K562 (cell line): ENCODE results near the gene SLC9C2. TPM values are rescaled to one million over a fixed set of nuclear protein-coding genes. Genes with fewer than 3 reads are reported as not detected.

Source experiments
- ATAC-seq: fragments of 200-7000 bp; cut with Tn5 transposase; 3 replicates; pipeline ENCODE4 v1.9.1; 2020; ENCODE audit warnings: moderate library complexity
- BruUV-seq: library from RNA; stranded (reverse); fragments of 400-500 nt; replicated peaks from 2 replicates; lab custom pipeline; 2021; lab: Mats Ljungman, UMichigan
- CTCF ChIA-PET: fragments of 300-600 bp; formaldehyde crosslinking; extraction: SDS; loops from one replicate; lab custom pipeline; 2021; ENCODE audit warnings: low intra/inter-chr PET ratio; lab: Yijun Ruan, JAX
- POLR2A ChIA-PET: fragments of 300-600, 350-650 bp; sonication (Branson Sonifier 250); formaldehyde crosslinking; extraction: SDS; loops from one replicate; lab custom pipeline; 2021; ENCODE audit warnings: antibody characterized with exemption, inconsistent platforms; lab: Yijun Ruan, JAX
- DNase-seq, 4 experiments: peaks; one replicate each; pipeline versions ENCODE4 v3.0.0 to v3.0.0-alpha.2; 2011 to 2018; ENCODE audit warnings: low spot score in 3 of 4, mixed read lengths in 3 of 4; ENCODE audit errors: extremely low read depth in 1 of 4
- FAIRE-seq: peaks from 2 replicates; lab custom pipeline; 2011; peaks lifted over from hg19 to GRCh38; lab: Jason Lieb, UNC
- H2AFZ ChIP-seq: 2 replicates; pipeline ENCODE4 v1.6.0; 2011; ENCODE audit warnings: low read depth, low read length, control low read depth, inconsistent platforms
- H3K27ac ChIP-seq: fragments of 200-600 bp; 3 replicates; pipeline ENCODE4 v1.8.0; 2011; ENCODE audit warnings: low read depth, mild to moderate bottlenecking, control low read depth, inconsistent platforms, low read length, moderate library complexity, mixed read lengths; ENCODE audit errors: extremely low read depth
- H3K27me3 ChIP-seq, 2 experiments: fragments of 300-600 bp in 1 of 2; 2 replicates in 1 of 2; 3 replicates in 1 of 2; pipeline versions ENCODE4 v1.6.0 to v1.8.0; 2011; ENCODE audit warnings: inconsistent platforms in 2 of 2, low read length in 2 of 2, mild to moderate bottlenecking in 1 of 2, mixed read lengths in 1 of 2, moderate library complexity in 1 of 2; ENCODE audit not compliant: control insufficient read depth in 2 of 2, insufficient read depth in 2 of 2
- H3K36me3 ChIP-seq: fragments of 300-600 bp; 3 replicates; pipeline ENCODE4 v1.8.0; 2011; ENCODE audit warnings: mild to moderate bottlenecking, low read length, inconsistent platforms; ENCODE audit not compliant: control insufficient read depth, insufficient read depth
- H3K4me1 ChIP-seq, 2 experiments: fragments of 200-600 bp in 1 of 2; replicated peaks in 1 of 2; 2 replicates in 1 of 2; 3 replicates in 1 of 2; pipeline versions ENCODE4 v1.5.1 to v1.8.0; 2011; ENCODE audit warnings: inconsistent platforms in 2 of 2, low read length in 2 of 2, mild to moderate bottlenecking in 1 of 2, mixed read lengths in 1 of 2, moderate library complexity in 1 of 2; ENCODE audit not compliant: control insufficient read depth in 2 of 2, insufficient read depth in 2 of 2
- H3K4me2 ChIP-seq: 2 replicates; pipeline ENCODE4 v1.6.1; 2011; ENCODE audit warnings: low read length, control low read depth, inconsistent platforms, mixed read lengths; ENCODE audit not compliant: insufficient read depth
- H3K4me3 ChIP-seq: fragments of 200-600 bp; sonication (generic), shearing (Covaris generic); 2 replicates; pipeline ENCODE4 v1.5.1; 2016; ENCODE audit warnings: control low read depth, inconsistent platforms
- H3K79me2 ChIP-seq: fragments of 200-600 bp; 3 replicates; pipeline ENCODE4 v1.8.0; 2011; ENCODE audit warnings: low read length, inconsistent platforms; ENCODE audit not compliant: control insufficient read depth, insufficient read depth
- H3K9ac ChIP-seq, 2 experiments: 2 replicates each; pipeline versions ENCODE4 v1.6.0 to v1.6.1; 2011; ENCODE audit warnings: low read depth in 2 of 2, low read length in 2 of 2, control low read depth in 1 of 2, inconsistent platforms in 1 of 2, mild to moderate bottlenecking in 1 of 2, mixed read lengths in 1 of 2; ENCODE audit not compliant: insufficient read depth in 1 of 2
- H3K9me1 ChIP-seq: one replicate; pipeline ENCODE4 v1.6.0; 2011; ENCODE audit warnings: inconsistent platforms, mild to moderate bottlenecking, low read length, moderate library complexity; ENCODE audit not compliant: control insufficient read depth, insufficient read depth
- H3K9me3 ChIP-seq: replicated peaks from 2 replicates; pipeline ENCODE4 v1.5.1; 2011; ENCODE audit warnings: low read depth, low read length, inconsistent platforms; ENCODE audit not compliant: control insufficient read depth, insufficient read depth
- H4K20me1 ChIP-seq: replicated peaks from 2 replicates; pipeline ENCODE4 v1.6.1; 2011; ENCODE audit warnings: low read length, inconsistent platforms, mixed read lengths; ENCODE audit not compliant: control insufficient read depth, insufficient read depth
- ARNT ChIP-seq, 2 experiments: fragments of 450-650 bp; IDR thresholded peaks; 2 replicates each; pipeline ENCODE4 v1.6.1; 2016; ENCODE audit warnings: mild to moderate bottlenecking in 1 of 2
- CCAR2 ChIP-seq: fragments of 200-400 bp; formaldehyde crosslinking; IDR thresholded peaks from 2 replicates; pipeline ENCODE4 v1.6.1; 2017; ENCODE audit warnings: mild to moderate bottlenecking, low read depth, low read length
- ETV5 ChIP-seq: sonication (generic); formaldehyde crosslinking; IDR thresholded peaks from 2 replicates; pipeline ENCODE4 v1.4.0; 2020; ENCODE audit warnings: low read depth, mild to moderate bottlenecking, missing genetic modification reagents
- HDAC6 ChIP-seq: IDR thresholded peaks from 2 replicates; pipeline ENCODE4 v1.6.1; 2012; ENCODE audit warnings: low read depth, mild to moderate bottlenecking, control low read depth, inconsistent platforms, low read length, moderate library complexity
- RCOR1 ChIP-seq, 2 experiments: IDR thresholded peaks; 2 replicates each; pipeline ENCODE4 v1.6.1; 2012; ENCODE audit warnings: low read depth in 2 of 2, low read length in 2 of 2, borderline replicate concordance in 1 of 2, improper control_type of control experiment in 1 of 2
- TAL1 ChIP-seq: fragments of 450-650 bp; IDR thresholded peaks from 2 replicates; pipeline ENCODE4 v1.6.1; 2016; ENCODE audit warnings: mild to moderate bottlenecking
- TBL1XR1 ChIP-seq, 2 experiments: IDR thresholded peaks; 2 replicates each; pipeline ENCODE4 v1.6.1; 2012; ENCODE audit warnings: improper control_type of control experiment in 2 of 2, low read length in 2 of 2, mild to moderate bottlenecking in 1 of 2
- TEAD4 ChIP-seq, 2 experiments: sonication (generic) in 1 of 2; formaldehyde crosslinking in 1 of 2; IDR thresholded peaks; 2 replicates each; pipeline versions ENCODE4 v1.6.1 to v1.8.0; 2012 to 2022; ENCODE audit warnings: borderline replicate concordance in 1 of 2, inconsistent platforms in 1 of 2, low read length in 1 of 2, mild to moderate bottlenecking in 1 of 2, missing genetic modification reagents in 1 of 2
- ZNF232 ChIP-seq: sonication (generic); formaldehyde crosslinking; IDR thresholded peaks from 2 replicates; pipeline ENCODE4 v1.8.0; 2022; ENCODE audit warnings: mild to moderate bottlenecking, missing genetic modification reagents
- ZNF239 ChIP-seq: fragments of 250-450 bp; sonication (Bioruptor Pico); IDR thresholded peaks from 2 replicates; pipeline ENCODE4 v1.4.0; 2020; ENCODE audit warnings: mild to moderate bottlenecking
- ZNF347 ChIP-seq: fragments of 450-650 bp; formaldehyde crosslinking; IDR thresholded peaks from 2 replicates; pipeline ENCODE4 v1.4.0; 2020; ENCODE audit warnings: low read depth, mild to moderate bottlenecking, moderate library complexity
- ZNF384 ChIP-seq: IDR thresholded peaks from 2 replicates; pipeline ENCODE4 v1.6.1; 2012; ENCODE audit warnings: low read depth, low read length, improper control_type of control experiment
- ZNF444 ChIP-seq: fragments of 250-450 bp; sonication (Bioruptor Pico); IDR thresholded peaks from 2 replicates; pipeline ENCODE4 v1.4.0; 2020; ENCODE audit warnings: mild to moderate bottlenecking, moderate library complexity
- ZNF740 ChIP-seq, 3 experiments: fragments of 200-800 bp in 1 of 3; sonication (Bioruptor generic) in 1 of 3; sonication (generic) in 1 of 3; formaldehyde crosslinking in 1 of 3; IDR thresholded peaks; 2 replicates each; pipeline versions ENCODE4 v1.6.1 to v1.8.0; 2016 to 2022; ENCODE audit warnings: mild to moderate bottlenecking in 2 of 3, missing compliant biosample characterization in 2 of 3, missing genetic modification characterization in 2 of 3, missing genetic modification reagents in 1 of 3
- ZSCAN32 ChIP-seq: fragments of 450-650 bp; formaldehyde crosslinking; IDR thresholded peaks from 2 replicates; pipeline ENCODE4 v1.4.0; 2020; ENCODE audit warnings: mild to moderate bottlenecking, moderate library complexity
- WGBS: fragments of 100-300 bp; shearing (Covaris generic); methylation state at CpG from one replicate; pipeline ENCODE4 v1.1.6; 2016; ENCODE audit warnings: low coverage, mixed read lengths; ENCODE audit not compliant: insufficient coverage; ENCODE audit errors: missing lambda C conversion rate; 5-methylcytosine and 5-hydroxymethylcytosine counted together
- in situ Hi-C: fragments of 300-500 bp; cut with MboI; formaldehyde crosslinking; loops from 4 replicates; pipeline ENCODE4 v1.15.0; 2018; ENCODE audit warnings: inconsistent platforms, mixed read lengths
- intact Hi-C: fragments of 100-400 bp; cut with micrococcal nuclease; formaldehyde crosslinking; loops from 2 replicates; pipeline ENCODE4 v1.14.2; 2022
- polyA plus RNA-seq, 8 experiments: library from polyadenylated mRNA; depleted of rRNA in 4 of 8; stranded (reverse) in 5 of 8; unstranded in 3 of 8; fragments of >200 nt; fragmentation: Nextera tagmentation in 2 of 8; fragmentation: Illumina TruSeq in 1 of 8; extraction: Ambion mirVana in 2 of 8; extraction: Trizol in 1 of 8; gene quantifications; 2 replicates each; pipeline versions ENCODE4 v1.2.1 to v1.2.3, GENCODE V29; 2011 to 2014; ENCODE audit warnings: inconsistent platforms in 1 of 8, missing spikeins in 1 of 8
- total RNA-seq, 7 experiments: library from RNA; depleted of rRNA in 6 of 7; stranded (reverse); fragments of >200 nt in 6 of 7; fragmentation: Illumina TruSeq in 2 of 7; extraction: Trizol in 2 of 7; gene quantifications; 2 replicates each; pipeline versions ENCODE4 v1.2.1 to v1.2.3, GENCODE V29; 2011 to 2021; ENCODE audit warnings: low replicate concordance in 1 of 7
- TF ChIP-seq, protein P1 (sequence below): fragments of 450-650 bp; conservative IDR thresholded peaks from 2 replicates; pipeline ENCODE4 v1.6.1; 2016; ENCODE audit warnings: missing genetic modification characterization, low read depth, mild to moderate bottlenecking, control low read depth, missing compliant biosample characterization
- TF ChIP-seq, protein P2 (sequence below): fragments of 250-450 bp; sonication (Bioruptor Pico); IDR thresholded peaks from 2 replicates; pipeline ENCODE4 v1.8.0; 2021; ENCODE audit warnings: borderline replicate concordance, mild to moderate bottlenecking, moderate library complexity; ENCODE audit not compliant: poor library complexity, severe bottlenecking

SLC9C2 gene
- total and polyA plus RNA-seq, 9 of the 15 experiments (the other 6 are each of a cell fraction or from before 2014, with no cell fraction given) = 0.11 to 0.22 (median 0.15) TPM; not detected in 5

DNA sequence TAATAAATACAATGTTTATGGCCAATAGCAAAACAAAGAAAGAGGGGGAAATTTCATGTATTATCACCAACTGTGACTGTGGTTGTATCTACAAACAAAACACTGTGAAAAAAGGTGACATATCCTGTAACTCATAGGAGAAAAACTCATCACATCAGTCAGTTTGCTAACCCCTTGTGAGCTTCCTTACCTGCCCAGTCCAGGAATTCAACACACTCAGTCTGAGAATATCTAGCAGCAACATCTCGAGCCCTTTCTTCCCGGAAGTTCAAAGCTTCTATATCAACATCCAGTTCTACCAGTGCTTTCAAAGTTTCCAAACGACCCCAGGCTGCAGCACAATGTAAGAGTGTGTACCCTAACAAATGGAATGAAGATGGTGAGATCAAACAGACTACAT, 43.8 kb upstream of the SLC9C2 start:
- in situ Hi-C loops = no loop called here
- WGBS = 12% methylated on average over 3 of the region's 3 CpGs
- no peak overlapping the region for H3K9ac ChIP-seq
- H2AFZ ChIP-seq = peak overlapping the region; percentile 76
- no peak overlapping the region for H3K4me3 ChIP-seq
- DNase-seq = no peak
- POLR2A ChIA-PET = interaction anchor here (1.0 to 1.2 kb wide), 3 partner anchors 8 to 16 kb away, joined by 3 read pairs; partner anchors contain the start of gene TEX50
- H3K27me3 ChIP-seq = no peaks in the 10 kb centered on the region
- no peak overlapping the region for H3K27ac ChIP-seq
- ATAC-seq = peak; percentile 37; the same call in 1 of the 3 replicates
- no peaks in the 10 kb centered on the region for H3K9me3 ChIP-seq
- H3K9me1 ChIP-seq = no peaks in the 10 kb centered on the region
- no TSS peak for BruUV-seq
- no peaks in the 10 kb centered on the region for H3K36me3 ChIP-seq
- TF ChIP-seq ETV5 (no peak), TBL1XR1 (IDR thresholded peaks at IDR 0.05; ENCODE audit: low read length in 2 of 2) (no peak), ZSCAN32 (CRISPR knock-in tag) (no peak), ZNF384 (no peak), ARNT (IDR thresholded peaks at IDR 0.05) (no peak), ZNF347 (CRISPR knock-in tag) (no peak), ZNF239 (no peak), ZNF740 (CRISPR knock-in tag; IDR thresholded peaks at IDR 0.05) (no peak), ZNF740 (tag; IDR thresholded peaks at IDR 0.05) (no peak), TEAD4 (IDR thresholded peaks at IDR 0.05; ENCODE audit: low read length) (no peak), TEAD4 (CRISPR knock-in tag; IDR thresholded peaks at IDR 0.05; ENCODE audit: borderline replicate concordance) (no peak), CCAR2 (no peak), RCOR1 (IDR thresholded peaks at IDR 0.05; ENCODE audit: borderline replicate concordance in 1 of 2, low read depth in 2 of 2, low read length in 2 of 2) (no peak), HDAC6 (no peak), ZNF232 (CRISPR knock-in tag) (no peak), ZNF444 (CRISPR knock-in tag) (no peak), TAL1 (no peak)
- TF ChIP-seq, protein P1, sequence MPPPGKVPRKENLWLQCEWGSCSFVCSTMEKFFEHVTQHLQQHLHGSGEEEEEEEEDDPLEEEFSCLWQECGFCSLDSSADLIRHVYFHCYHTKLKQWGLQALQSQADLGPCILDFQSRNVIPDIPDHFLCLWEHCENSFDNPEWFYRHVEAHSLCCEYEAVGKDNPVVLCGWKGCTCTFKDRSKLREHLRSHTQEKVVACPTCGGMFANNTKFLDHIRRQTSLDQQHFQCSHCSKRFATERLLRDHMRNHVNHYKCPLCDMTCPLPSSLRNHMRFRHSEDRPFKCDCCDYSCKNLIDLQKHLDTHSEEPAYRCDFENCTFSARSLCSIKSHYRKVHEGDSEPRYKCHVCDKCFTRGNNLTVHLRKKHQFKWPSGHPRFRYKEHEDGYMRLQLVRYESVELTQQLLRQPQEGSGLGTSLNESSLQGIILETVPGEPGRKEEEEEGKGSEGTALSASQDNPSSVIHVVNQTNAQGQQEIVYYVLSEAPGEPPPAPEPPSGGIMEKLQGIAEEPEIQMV (tag) = no peak
- TF ChIP-seq, protein P2, sequence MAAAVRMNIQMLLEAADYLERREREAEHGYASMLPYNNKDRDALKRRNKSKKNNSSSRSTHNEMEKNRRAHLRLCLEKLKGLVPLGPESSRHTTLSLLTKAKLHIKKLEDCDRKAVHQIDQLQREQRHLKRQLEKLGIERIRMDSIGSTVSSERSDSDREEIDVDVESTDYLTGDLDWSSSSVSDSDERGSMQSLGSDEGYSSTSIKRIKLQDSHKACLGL (CRISPR knock-in tag) = no peak
- TF ChIP-seq, all 486 proteins: peak for 0
- intact Hi-C loops = no loop called here
- CTCF ChIA-PET = no interaction called here
- Histone ChIP-seq H3K4me1 (no peaks in the 10 kb centered on the region), H3K79me2 (no peaks in the 10 kb centered on the region), H3K4me2 (no peak overlapping the region), H4K20me1 (no peaks in the 10 kb centered on the region)
- no peak for FAIRE-seq
